T-helper 17 cell (primary cell): Measurements from ENCODE around the gene MESP1. TPM values are rescaled to one million over a fixed set of nuclear protein-coding genes. Genes with fewer than 3 reads are reported as not detected.
"Not testable (repeated sequence)": the region's sequence is repeated elsewhere in the genome, so short reads cannot be mapped to it uniquely, and the experiment has no call there.

ENCODE experiments used
- ATAC-seq: fragments of 150-1000 bp; cut with Tn5 transposase; 2 replicates; pipeline ENCODE4 v1.10.0; 2021; ENCODE audit warnings: mild to moderate bottlenecking, moderate library complexity
- DNase-seq, 3 donors: peaks; one replicate each; pipeline versions ENCODE4 v3.0.0 to v3.0.0-alpha.2; 2020 to 2021
- H3K9me3 ChIP-seq: one replicate; pipeline ENCODE4 v1.7.0; 2013; ENCODE audit warnings: low read length, mild to moderate bottlenecking; ENCODE audit not compliant: control insufficient read depth, poor library complexity, severe bottlenecking
- H3K27ac Mint-ChIP-seq: one replicate; pipeline ENCODE4 v1.8.0; 2022; ENCODE audit warnings: mild to moderate bottlenecking, moderate library complexity, mixed read lengths
- H3K27me3 Mint-ChIP-seq: one replicate; pipeline ENCODE4 v1.8.0; 2022; ENCODE audit warnings: mixed read lengths
- H3K36me3 Mint-ChIP-seq: one replicate; pipeline ENCODE4 v1.8.0; 2022; ENCODE audit warnings: low read depth, mixed read lengths
- H3K4me1 Mint-ChIP-seq: one replicate; pipeline ENCODE4 v1.8.0; 2022; ENCODE audit warnings: mild to moderate bottlenecking, mixed read lengths
- H3K4me3 Mint-ChIP-seq: one replicate; pipeline ENCODE4 v1.8.0; 2022; ENCODE audit warnings: mild to moderate bottlenecking, moderate library complexity, mixed read lengths
- total RNA-seq, 4 donors: library from RNA in 2 of 4; stranded (reverse) in 2 of 4; gene quantifications; one replicate each; pipeline ENCODE4 v1.2.3 and lab custom pipeline; 2022 to 2026

The MESP1 gene
- total RNA-seq, 2 donors from 2014 or later: not detected

DNA sequence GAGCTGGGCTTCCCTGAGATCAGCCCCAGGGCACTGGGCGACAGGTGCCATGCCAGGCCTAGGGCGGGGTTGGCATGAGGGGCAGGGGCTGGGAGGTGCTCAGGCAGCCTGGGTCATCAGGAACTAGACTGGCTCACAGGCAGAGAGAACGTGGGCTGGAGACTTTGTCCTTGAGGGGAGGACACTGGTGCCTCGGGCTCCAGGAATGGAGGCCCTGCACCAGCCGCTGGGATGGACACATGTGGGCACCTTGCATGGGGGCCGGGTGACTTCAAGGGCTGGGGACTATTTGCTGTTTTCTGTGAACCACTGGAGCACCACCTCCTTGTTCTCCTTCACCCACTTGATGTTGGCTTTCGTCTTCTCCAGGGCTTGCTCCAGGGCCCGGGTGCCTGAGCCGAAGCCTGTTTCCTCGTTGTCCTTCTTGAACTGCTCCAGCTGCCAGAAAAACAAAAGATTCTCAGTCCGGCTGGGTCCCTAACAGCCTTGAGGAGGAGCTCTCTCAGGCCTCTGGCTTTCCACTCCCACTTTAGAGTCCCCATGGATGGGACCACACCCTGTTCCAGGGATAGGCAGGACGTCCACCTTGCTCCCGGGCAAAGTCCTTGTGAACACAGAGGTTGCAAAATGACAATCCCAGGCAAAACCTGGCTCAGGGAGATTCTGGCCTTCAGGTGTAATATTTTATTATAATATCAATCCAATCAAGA is 34.2 kb upstream of the MESP1 start:
- H3K4me3 Mint-ChIP-seq: no peak overlapping the region
- no peaks in the 10 kb centered on the region for H3K9me3 ChIP-seq
- ATAC-seq: no peak
- H3K4me1 Mint-ChIP-seq: peaks cover 4% of the 10 kb centered on the region
- peaks cover 35% of the 10 kb centered on the region for H3K27me3 Mint-ChIP-seq
- no peak overlapping the region for H3K27ac Mint-ChIP-seq
- no peaks in the 10 kb centered on the region for H3K36me3 Mint-ChIP-seq
- no peak for DNase-seq

DNA sequence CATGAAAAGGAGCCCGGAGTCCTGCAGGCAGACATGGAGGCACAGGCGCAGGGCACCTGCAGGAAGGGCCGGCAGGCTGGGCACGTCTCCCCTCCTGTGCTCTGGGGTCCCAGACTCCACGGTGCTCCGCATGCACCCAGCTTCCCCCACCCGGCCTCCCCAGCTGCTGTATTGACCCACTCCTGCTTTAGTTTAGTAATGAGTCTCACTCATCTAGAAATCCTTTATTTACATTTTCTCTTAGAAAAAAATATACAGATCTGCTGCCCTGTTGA is 33.6 kb upstream of the MESP1 start:
- no peaks in the 10 kb centered on the region for H3K36me3 Mint-ChIP-seq
- H3K27ac Mint-ChIP-seq: no peak overlapping the region
- H3K9me3 ChIP-seq: no peaks in the 10 kb centered on the region
- H3K4me3 Mint-ChIP-seq: no peak overlapping the region
- ATAC-seq (no peak), DNase-seq (no peak)
- peaks cover 4% of the 10 kb centered on the region for H3K4me1 Mint-ChIP-seq
- H3K27me3 Mint-ChIP-seq: peaks cover 32% of the 10 kb centered on the region

DNA sequence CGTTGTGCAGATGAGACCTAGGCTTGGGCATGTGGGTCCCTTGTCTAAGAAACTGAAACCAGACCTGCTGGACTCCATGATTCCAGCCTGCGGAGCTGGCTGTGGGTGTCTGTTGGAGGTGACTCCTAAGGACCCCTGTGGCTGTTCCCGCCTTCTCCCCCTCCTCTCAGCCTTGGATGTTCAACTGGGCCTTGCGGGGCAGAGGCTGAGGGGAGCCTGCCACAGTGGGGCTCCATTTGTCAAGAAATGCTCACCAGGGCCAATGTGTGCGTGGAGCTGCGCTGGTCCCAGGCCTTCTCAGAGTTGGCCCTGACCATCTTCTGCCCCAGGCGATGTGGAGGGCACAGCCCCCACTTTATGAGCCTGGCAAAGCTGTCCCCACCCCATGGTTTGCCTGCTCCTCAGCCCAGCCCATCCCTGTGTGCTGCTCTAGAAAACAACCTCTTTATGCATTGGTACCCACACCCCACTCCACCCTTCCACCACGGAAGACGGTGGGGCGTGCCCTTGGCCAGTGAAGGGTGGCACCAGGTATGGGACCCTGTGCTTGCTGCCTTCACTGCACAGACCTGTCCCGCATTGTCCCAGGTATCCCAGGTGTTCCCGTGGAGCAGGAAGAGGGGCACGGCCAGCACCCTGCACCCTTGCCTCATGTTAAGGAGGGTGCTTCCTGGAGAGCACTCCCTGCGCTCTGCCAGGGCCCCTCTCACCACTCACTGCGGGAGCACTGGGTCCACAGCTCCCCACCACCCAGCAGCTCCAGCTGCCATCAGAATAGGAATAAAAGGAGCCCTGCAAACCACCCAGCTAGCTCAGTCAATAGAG is 33.0 kb upstream of the MESP1 start:
- Mint-ChIP-seq H3K4me3 (no peak overlapping the region), H3K4me1 (peaks cover 4% of the 10 kb centered on the region), H3K27me3 (peaks cover 30% of the 10 kb centered on the region), H3K27ac (no peak overlapping the region), H3K36me3 (no peaks in the 10 kb centered on the region)
- H3K9me3 ChIP-seq: no peaks in the 10 kb centered on the region
- no peak for ATAC-seq
- no peak for DNase-seq

DNA sequence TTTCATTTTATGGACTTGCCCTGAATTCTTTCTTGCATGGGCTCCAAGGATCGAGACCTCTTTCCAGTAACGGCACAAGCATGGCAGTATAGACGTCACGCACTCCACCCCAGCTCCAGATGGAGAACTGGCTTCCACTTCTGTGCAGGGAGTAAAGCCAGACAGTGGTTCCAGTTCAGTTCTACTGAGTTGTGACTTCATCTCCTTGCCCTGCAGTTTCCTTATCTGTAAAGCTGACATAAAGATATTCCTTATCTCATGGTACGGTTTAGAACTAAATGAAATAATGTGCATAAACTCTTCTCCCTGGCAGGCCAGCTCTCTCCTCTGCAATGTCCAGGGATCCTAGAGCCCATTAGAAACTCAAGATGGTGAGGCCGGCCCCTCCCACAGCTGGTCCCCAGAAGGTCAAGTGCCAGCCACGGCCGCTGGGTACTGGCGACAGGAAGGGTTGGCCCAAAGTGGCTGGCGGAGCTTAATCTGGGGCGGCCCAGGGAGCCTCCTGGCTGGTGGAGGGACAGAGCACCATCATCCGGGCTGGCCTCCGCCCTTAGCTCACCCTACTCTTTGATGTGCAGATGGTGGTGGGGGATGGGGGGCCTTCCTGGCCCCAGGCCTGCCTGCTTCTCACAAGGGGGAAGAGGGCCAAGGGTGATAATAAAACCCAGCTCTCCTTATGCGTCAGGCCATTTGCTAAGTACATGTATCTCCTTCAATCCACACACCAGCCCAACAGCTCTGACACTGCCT is 32.2 kb upstream of the MESP1 start:
- peaks cover 38% of the 10 kb centered on the region for H3K27me3 Mint-ChIP-seq
- ATAC-seq: no peak
- H3K9me3 ChIP-seq: no peaks in the 10 kb centered on the region
- DNase-seq: no peak
- H3K27ac Mint-ChIP-seq: no peak overlapping the region
- H3K4me1 Mint-ChIP-seq: peaks cover 4% of the 10 kb centered on the region
- no peaks in the 10 kb centered on the region for H3K36me3 Mint-ChIP-seq
- H3K4me3 Mint-ChIP-seq: no peak overlapping the region

DNA sequence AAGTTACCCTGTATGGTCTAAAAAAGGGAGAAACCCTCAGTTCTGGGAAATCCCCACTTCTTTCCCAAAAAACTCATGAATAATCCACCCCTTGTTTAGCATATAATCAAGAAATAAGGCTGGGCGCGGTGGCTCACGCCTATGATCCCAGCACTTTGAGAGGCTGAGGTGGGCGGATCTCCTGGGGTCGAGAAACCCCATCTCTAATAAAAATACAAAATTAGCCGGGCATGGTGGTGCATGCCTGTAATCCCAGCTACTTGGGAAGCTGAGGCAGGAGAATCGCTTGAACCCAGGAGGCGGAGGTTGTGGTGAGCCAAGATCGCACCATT is 31.5 kb upstream of the MESP1 start:
- not testable (repeated sequence) for H3K27ac Mint-ChIP-seq, H3K9me3 ChIP-seq, H3K4me3 Mint-ChIP-seq, H3K4me1 Mint-ChIP-seq, DNase-seq, H3K36me3 Mint-ChIP-seq, ATAC-seq
- peaks cover 44% of the 10 kb centered on the region for H3K27me3 Mint-ChIP-seq

DNA sequence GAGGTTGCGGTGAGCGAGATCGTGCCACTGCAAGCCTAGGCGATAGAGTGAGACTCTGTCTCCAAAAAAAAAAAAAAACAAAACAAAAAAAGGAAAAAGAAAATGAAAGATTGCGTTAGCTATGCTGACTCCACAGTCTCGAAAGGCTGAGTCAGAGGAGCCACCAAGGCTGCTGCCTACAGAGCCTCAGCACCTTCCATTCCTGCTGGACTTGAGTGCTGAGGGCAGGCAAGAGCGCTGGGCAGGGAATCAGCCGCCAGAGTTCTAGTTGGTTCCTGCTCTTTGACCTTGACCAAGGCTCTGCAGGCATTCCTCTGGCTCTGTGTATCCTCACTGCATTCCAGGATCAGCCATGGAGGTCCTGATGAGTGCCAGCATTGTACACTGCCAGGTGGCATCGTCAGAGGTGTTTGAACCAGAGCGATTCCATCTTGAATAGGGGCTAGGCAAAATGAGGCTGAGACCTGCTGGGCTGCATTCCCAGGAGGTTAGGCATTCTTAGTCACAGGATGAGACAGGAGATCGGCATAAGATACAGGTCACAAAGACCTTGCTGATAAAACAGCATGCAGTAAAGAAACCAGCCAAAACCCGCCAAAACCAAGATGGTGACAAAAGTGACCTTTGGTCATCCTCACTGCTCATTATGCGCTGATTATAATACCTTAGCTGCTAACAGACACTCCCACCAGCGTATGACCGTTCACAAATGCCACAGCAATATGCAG is 31.0 kb upstream of the MESP1 start:
- Mint-ChIP-seq H3K27ac (no peak overlapping the region), H3K36me3 (no peaks in the 10 kb centered on the region), H3K4me1 (peaks cover 4% of the 10 kb centered on the region), H3K27me3 (peaks cover 44% of the 10 kb centered on the region), H3K4me3 (no peak overlapping the region)
- ATAC-seq: peak; percentile 35
- no peaks in the 10 kb centered on the region for H3K9me3 ChIP-seq
- no peak for DNase-seq

DNA sequence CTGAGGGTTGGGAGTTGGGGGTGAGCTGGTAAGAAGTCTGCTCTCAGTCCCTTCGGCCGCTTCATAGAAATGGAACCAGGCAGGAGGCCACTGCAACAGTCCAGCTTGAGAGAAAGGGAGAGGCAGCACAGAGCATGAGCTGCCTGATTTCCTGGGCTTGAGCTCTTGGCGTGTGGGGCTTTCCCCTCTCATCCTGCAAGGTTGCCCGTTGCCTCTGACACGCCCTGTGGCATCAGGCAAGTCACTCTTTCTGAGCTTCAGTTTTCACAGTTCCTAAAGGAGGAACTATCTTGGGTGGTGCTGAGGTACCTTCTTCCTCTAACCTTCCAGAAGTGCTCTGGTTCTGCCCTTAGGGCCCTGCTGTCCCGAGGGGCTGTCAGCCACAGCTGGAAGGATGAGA is 30.0 kb upstream of the MESP1 start:
- Mint-ChIP-seq H3K36me3 (no peaks in the 10 kb centered on the region), H3K4me3 (no peak overlapping the region), H3K27ac (no peak overlapping the region), H3K4me1 (peaks cover 4% of the 10 kb centered on the region), H3K27me3 (peaks cover 44% of the 10 kb centered on the region)
- DNase-seq (no peak), ATAC-seq (peak; percentile 68)
- no peaks in the 10 kb centered on the region for H3K9me3 ChIP-seq

DNA sequence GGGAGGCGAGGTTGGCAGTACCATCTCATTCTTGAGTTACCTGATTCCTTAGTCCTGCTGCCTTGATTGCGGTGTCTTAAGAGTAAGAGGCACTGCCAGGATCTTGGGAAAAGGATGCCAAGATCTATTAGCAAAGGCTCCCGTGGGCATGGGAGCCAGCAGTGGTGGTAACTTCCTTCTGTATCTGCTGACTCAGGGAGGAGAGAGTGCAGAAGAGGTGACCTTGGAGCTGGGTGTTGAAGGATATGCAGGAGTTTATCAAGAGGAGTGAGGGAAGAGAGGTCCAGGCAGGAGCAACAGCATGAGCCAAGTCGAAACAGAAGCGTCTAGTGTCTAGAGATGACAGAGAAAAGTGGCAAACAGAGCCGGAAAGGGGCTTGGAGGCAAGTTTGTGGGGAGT is 29.6 kb upstream of the MESP1 start:
- DNase-seq (no peak), ATAC-seq (no peak)
- no peaks in the 10 kb centered on the region for H3K36me3 Mint-ChIP-seq
- no peaks in the 10 kb centered on the region for H3K9me3 ChIP-seq
- H3K27me3 Mint-ChIP-seq: peaks cover 44% of the 10 kb centered on the region
- no peak overlapping the region for H3K27ac Mint-ChIP-seq
- peak overlapping the region; percentile 72 for H3K4me3 Mint-ChIP-seq
- peaks cover 4% of the 10 kb centered on the region for H3K4me1 Mint-ChIP-seq

DNA sequence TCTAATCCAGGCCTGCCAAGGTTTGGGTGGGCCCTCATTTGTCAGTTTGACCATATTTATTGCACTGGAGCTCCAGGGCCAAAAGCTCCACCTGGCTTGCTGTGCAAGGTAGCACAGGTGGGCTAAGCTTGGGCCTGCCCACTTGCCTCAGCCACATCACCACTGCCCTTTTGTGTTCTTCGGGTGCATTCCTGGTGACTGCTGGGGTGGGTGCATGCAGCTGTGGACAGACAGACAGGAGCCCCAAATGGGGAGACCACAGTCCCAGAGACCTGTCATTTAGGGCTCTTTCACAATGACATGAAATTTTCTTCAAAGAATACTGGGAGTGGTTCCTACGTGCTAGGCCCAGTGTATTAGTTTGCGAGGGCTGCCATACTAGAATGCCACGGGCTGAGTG is 27.8 kb upstream of the MESP1 start:
- H3K9me3 ChIP-seq: no peaks in the 10 kb centered on the region
- Mint-ChIP-seq H3K4me3 (no peak overlapping the region), H3K4me1 (peaks cover 4% of the 10 kb centered on the region), H3K27ac (no peak overlapping the region), H3K36me3 (no peaks in the 10 kb centered on the region), H3K27me3 (peaks cover 43% of the 10 kb centered on the region)
- ATAC-seq (no peak), DNase-seq (no peak)

DNA sequence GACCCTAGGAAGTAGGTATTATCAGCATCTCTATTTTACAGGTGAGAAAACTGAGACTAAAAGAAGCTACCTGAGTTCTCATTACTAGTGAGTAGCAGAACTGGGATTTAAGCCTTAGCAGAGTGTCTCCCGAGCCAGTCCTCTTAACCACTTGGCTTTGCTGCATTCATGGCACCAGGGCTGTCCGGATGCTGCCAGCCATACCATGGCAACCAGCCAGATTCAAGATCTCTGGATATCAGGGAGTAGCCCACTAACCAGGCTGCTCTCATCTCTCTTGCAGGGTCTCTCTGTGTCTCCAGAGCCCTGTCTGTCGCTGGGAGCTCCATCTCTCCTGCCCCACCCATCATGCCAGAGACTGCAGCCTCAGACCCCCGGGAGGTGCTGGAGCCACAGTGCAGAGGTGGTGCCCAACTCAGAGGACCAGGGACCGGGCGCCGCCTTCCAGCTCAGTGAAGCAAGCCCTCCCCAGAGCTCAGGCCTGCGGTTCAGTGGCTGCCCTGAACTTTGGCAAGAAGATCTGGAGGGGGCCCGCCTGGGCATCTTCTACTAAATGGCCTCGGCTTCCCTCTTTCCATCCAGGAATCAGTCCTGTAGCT is 26.8 kb upstream of the MESP1 start:
- no peak for ATAC-seq
- Mint-ChIP-seq H3K4me3 (no peak overlapping the region), H3K27me3 (peaks cover 38% of the 10 kb centered on the region), H3K36me3 (no peaks in the 10 kb centered on the region), H3K4me1 (peaks cover 4% of the 10 kb centered on the region), H3K27ac (no peak overlapping the region)
- H3K9me3 ChIP-seq: no peaks in the 10 kb centered on the region
- no peak for DNase-seq

DNA sequence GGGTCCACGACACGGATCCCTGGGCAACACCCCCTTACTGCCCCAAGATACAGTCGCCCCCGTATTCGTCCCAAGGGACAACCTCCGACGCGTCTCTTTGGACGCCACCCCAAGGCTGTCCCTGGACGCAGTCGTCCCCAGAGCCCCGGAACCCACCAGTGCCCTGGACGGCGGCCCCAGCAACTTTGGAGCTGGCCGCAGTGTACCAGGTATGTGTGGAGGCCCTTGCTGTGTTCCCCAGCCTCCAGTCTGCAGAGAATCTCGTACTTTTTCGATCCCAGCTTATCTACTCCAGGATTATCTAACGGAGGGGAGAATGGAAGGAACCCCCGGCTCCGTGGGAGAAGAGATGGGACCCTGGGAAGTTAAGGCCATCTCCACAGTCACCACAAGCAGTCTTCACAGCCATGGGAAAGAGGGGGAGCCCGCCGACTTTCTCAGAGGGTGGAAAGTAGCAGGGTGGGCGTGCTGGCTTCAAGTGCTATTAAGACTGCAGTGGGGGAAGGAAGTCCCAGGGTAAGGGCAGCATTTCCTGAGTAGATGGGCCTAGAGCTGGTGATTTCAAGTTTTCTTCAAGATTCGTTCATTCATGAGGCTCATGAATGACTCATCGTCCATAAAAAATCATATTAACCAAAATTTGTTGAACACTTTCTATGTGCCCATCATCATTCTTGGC is 26.2 kb upstream of the MESP1 start:
- ATAC-seq (no peak), DNase-seq (no peak)
- Mint-ChIP-seq H3K36me3 (no peaks in the 10 kb centered on the region), H3K27me3 (peaks cover 37% of the 10 kb centered on the region), H3K27ac (no peak overlapping the region), H3K4me1 (peaks cover 4% of the 10 kb centered on the region), H3K4me3 (no peak overlapping the region)
- no peaks in the 10 kb centered on the region for H3K9me3 ChIP-seq

DNA sequence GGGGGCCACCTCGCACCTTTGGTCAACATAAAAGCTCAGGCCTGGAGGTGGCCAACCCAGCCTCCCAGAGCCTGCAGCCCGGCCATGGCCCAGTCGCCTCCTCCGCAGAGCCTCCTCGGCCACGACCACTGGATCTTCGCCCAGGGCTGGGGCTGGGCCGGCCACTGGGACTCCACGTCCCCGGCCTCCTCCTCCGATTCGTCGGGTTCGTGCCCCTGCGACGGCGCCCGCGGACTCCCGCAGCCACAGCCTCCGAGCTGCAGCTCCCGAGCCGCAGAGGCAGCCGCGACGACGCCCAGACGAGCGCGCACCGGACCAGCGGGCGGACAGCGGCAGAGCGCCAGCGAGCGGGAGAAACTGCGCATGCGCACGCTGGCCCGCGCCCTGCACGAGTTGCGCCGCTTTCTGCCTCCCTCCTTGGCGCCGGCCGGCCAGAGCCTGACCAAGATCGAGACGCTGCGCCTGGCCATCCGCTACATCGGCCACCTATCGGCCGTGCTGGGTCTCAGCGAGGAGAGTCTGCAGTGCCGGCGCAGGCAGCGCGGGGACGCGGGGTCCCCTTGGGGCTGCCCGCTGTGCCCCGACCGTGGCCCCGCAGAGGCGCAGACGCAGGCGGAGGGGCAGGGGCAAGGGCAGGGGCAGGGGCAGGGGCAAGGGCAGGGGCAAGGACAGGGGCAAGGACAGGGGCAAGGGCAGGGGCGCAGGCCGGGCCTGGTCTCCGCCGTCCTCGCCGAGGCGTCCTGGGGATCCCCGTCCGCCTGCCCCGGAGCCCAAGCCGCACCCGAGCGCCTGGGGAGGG is 25.4 kb upstream of the MESP1 start, which contains the start of gene MESP2:
Gene MESP2 (plus strand): TSS at position 59 of the 799 bp plus-strand sequence. CDS start 26 bp downstream, at position 85.
- Mint-ChIP-seq H3K4me1 (peaks cover 4% of the 10 kb centered on the region), H3K27me3 (peaks cover 33% of the 10 kb centered on the region), H3K36me3 (no peaks in the 10 kb centered on the region), H3K4me3 (peak within 1 kb of the TSS; percentile 74), H3K27ac (no peak within 1 kb of the TSS)
- H3K9me3 ChIP-seq: no peaks in the 10 kb centered on the region
- ATAC-seq (peak; percentile 47), DNase-seq (peak; percentile 23 to 35 (median 27))
